ENCODE data around the gene ATG9B.

GRCh38 chr7:151023232-151023631 is 1.1 kb downstream of the ATG9B start:
- TF ChIP-seq CTCF (IDR thresholded peaks at IDR 0.05; ENCODE audit: insufficient read depth, low read length): no peak
- TF ChIP-seq, protein P1, sequence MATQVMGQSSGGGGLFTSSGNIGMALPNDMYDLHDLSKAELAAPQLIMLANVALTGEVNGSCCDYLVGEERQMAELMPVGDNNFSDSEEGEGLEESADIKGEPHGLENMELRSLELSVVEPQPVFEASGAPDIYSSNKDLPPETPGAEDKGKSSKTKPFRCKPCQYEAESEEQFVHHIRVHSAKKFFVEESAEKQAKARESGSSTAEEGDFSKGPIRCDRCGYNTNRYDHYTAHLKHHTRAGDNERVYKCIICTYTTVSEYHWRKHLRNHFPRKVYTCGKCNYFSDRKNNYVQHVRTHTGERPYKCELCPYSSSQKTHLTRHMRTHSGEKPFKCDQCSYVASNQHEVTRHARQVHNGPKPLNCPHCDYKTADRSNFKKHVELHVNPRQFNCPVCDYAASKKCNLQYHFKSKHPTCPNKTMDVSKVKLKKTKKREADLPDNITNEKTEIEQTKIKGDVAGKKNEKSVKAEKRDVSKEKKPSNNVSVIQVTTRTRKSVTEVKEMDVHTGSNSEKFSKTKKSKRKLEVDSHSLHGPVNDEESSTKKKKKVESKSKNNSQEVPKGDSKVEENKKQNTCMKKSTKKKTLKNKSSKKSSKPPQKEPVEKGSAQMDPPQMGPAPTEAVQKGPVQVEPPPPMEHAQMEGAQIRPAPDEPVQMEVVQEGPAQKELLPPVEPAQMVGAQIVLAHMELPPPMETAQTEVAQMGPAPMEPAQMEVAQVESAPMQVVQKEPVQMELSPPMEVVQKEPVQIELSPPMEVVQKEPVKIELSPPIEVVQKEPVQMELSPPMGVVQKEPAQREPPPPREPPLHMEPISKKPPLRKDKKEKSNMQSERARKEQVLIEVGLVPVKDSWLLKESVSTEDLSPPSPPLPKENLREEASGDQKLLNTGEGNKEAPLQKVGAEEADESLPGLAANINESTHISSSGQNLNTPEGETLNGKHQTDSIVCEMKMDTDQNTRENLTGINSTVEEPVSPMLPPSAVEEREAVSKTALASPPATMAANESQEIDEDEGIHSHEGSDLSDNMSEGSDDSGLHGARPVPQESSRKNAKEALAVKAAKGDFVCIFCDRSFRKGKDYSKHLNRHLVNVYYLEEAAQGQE (IDR thresholded peaks at IDR 0.05; ENCODE audit: insufficient replicate concordance, low read depth): no peak

Data from HL-60 (cell line).